GM12865 (cell line): ENCODE results near the gene TFCP2.
"Not testable (repeated sequence)": the region's sequence is repeated elsewhere in the genome, so short reads cannot be mapped to it uniquely, and the experiment has no call there.

Source experiments
- DNase-seq: peaks from one replicate; pipeline ENCODE4 v3.0.0; 2010; ENCODE audit warnings: low read depth
- H3K4me3 ChIP-seq: 2 replicates; pipeline ENCODE4 v1.5.1; 2011; ENCODE audit warnings: mild to moderate bottlenecking, low read depth, low read length, control low read depth
- TF ChIP-seq, protein P1 (sequence below): IDR thresholded peaks from 2 replicates; pipeline ENCODE4 v1.5.1; 2011; ENCODE audit warnings: low read length, control low read depth, low read depth, inconsistent platforms; ENCODE audit not compliant: insufficient read depth; ENCODE audit errors: missing control alignments

Gene TFCP2, protein sequence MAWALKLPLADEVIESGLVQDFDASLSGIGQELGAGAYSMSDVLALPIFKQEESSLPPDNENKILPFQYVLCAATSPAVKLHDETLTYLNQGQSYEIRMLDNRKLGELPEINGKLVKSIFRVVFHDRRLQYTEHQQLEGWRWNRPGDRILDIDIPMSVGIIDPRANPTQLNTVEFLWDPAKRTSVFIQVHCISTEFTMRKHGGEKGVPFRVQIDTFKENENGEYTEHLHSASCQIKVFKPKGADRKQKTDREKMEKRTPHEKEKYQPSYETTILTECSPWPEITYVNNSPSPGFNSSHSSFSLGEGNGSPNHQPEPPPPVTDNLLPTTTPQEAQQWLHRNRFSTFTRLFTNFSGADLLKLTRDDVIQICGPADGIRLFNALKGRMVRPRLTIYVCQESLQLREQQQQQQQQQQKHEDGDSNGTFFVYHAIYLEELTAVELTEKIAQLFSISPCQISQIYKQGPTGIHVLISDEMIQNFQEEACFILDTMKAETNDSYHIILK

GRCh38 chr12:51172515-51173431 lies at the start of gene TFCP2:
Gene TFCP2 (minus strand): TSS chr12:51173135. CDS start chr12:51172422, 713 bp downstream.
- DNase-seq = peak; percentile 97
- TF ChIP-seq, protein P1, sequence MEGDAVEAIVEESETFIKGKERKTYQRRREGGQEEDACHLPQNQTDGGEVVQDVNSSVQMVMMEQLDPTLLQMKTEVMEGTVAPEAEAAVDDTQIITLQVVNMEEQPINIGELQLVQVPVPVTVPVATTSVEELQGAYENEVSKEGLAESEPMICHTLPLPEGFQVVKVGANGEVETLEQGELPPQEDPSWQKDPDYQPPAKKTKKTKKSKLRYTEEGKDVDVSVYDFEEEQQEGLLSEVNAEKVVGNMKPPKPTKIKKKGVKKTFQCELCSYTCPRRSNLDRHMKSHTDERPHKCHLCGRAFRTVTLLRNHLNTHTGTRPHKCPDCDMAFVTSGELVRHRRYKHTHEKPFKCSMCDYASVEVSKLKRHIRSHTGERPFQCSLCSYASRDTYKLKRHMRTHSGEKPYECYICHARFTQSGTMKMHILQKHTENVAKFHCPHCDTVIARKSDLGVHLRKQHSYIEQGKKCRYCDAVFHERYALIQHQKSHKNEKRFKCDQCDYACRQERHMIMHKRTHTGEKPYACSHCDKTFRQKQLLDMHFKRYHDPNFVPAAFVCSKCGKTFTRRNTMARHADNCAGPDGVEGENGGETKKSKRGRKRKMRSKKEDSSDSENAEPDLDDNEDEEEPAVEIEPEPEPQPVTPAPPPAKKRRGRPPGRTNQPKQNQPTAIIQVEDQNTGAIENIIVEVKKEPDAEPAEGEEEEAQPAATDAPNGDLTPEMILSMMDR = no peak
- peak within 1 kb of the TSS; percentile 89 for H3K4me3 ChIP-seq

GRCh38 chr12:51222461-51222860 lies 49.5 kb upstream of the TFCP2 start:
- DNase-seq = no peak
- no peak overlapping the region for H3K4me3 ChIP-seq
- TF ChIP-seq, protein P1 = no peak

GRCh38 chr12:51219857-51220256 lies 46.9 kb upstream of the TFCP2 start:
- H3K4me3 ChIP-seq, DNase-seq: not testable (repeated sequence)

DNA sequence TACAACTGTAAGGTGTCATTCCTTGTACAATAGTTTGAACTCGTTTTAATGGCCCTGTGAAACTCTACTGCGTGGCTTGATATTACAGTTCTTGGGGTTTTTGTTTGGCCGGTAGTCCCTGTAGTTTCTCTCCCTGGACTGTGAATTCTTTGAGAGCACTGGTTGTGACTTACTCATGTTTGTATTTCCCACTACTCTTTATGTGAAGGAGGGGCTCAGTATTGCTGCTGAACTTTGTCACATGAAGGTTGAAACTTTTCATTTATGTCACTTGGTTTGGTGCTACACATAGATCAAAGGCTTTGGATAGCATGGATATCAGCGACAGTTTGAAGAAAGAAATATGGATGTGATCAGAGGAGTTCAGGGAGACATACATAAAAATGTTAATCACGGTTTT lies 46.4 kb upstream of the TFCP2 start:
- DNase-seq = no peak
- TF ChIP-seq, protein P1 = no peak
- peak overlapping the region; percentile 97 for H3K4me3 ChIP-seq

DNA sequence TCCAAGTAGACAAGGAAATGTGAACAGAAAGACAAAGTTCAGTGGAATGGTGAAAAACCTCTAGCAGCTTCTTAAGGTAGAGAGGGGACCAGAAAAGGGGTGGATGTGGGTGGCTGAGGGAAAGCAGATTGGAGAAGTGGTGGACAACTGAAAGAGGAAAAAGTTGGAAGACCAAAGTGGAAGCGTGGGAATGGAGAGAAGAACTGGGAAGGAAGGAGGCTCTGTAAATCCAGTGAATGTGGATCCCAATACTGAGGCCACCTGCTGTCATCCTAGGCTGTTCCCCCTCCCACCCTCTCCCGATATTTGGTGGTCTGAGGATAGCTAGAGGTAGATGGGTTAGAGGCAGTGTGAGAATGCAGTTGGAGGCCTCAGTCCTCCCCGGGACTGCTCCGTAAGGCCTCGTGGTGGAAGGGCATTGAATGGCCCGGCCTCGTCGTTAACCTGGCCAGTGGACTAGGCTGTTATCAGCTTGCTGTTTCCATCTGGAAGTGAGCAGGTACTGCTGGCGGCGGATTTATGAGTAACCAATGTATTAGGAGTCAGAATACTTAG lies 45.7 kb upstream of the TFCP2 start:
- DNase-seq = peak; percentile 9
- TF ChIP-seq, protein P1 = no peak
- peak overlapping the region; percentile 97 for H3K4me3 ChIP-seq

GRCh38 chr12:51217968-51218606 lies 45.2 kb upstream of the TFCP2 start, which contains the start of gene POU6F1:
Gene POU6F1 (minus strand): TSS chr12:51218062. CDS start chr12:51206836, 11,226 bp downstream.
- H3K4me3 ChIP-seq = peak within 1 kb of the TSS; percentile 97
- TF ChIP-seq, protein P1 = peak; percentile 61
- DNase-seq = peak; percentile 84
